ENCODE results near the gene STXBP2. TPM values are rescaled to one million over a fixed set of nuclear protein-coding genes. Genes with fewer than 3 reads are reported as not detected.

STXBP2 gene
- total RNA-seq, 1 donor from 2014 or later: 64.3 TPM

- peaks cover 13% of the 10 kb centered on the region for H3K4me1 ChIP-seq
- no peaks in the 10 kb centered on the region for H3K27me3 ChIP-seq
- DNase-seq (ENCODE audit: extremely low spot score in 2 of 2): no peak
- intact Hi-C loops (cut with DNase I): no loop called here
- no peak overlapping the region for H3K4me3 ChIP-seq
- no peaks in the 10 kb centered on the region for H3K9me3 ChIP-seq
- H3K27ac ChIP-seq: no peak overlapping the region
- H3K36me3 ChIP-seq: peaks cover 0 to 84% of the 10 kb centered on the region in 2 donors
- TF ChIP-seq CTCF (IDR thresholded peaks at IDR 0.05): no peak
- no peak for TF ChIP-seq POLR2AphosphoS5 (IDR thresholded peaks at IDR 0.05; ENCODE audit: insufficient read depth in 1 of 2, low read depth in 1 of 2)
- no peak for TF ChIP-seq POLR2A (IDR thresholded peaks at IDR 0.05)
Measured at GRCh38 chr19:7622933-7623685, 13.8 kb upstream of the STXBP2 start.

GRCh38 chr19:7623725-7624603, 12.9 kb upstream of the STXBP2 start:
- H3K9me3 ChIP-seq: no peaks in the 10 kb centered on the region
- H3K27ac ChIP-seq: no peak overlapping the region
- intact Hi-C loops (cut with DNase I): no loop called here

GRCh38 chr19:7624810-7625209, 12.1 kb upstream of the STXBP2 start:
- DNase-seq (ENCODE audit: extremely low spot score in 2 of 2): no peak
- Histone ChIP-seq H3K9me3 (no peaks in the 10 kb centered on the region), H3K36me3 (peaks cover 0 to 72% of the 10 kb centered on the region in 2 donors)

More at GRCh38 chr19:7623725-7624603, 12.9 kb upstream of the STXBP2 start:
- Histone ChIP-seq H3K4me1 (peaks cover 21% of the 10 kb centered on the region), H3K4me3 (no peak overlapping the region), H3K36me3 (peaks cover 0 to 77% of the 10 kb centered on the region in 2 donors), H3K27me3 (no peaks in the 10 kb centered on the region)
- no peak for DNase-seq (ENCODE audit: extremely low spot score in 2 of 2)
- no peak for TF ChIP-seq POLR2AphosphoS5 (IDR thresholded peaks at IDR 0.05; ENCODE audit: insufficient read depth in 1 of 2, low read depth in 1 of 2)
- no peak for TF ChIP-seq CTCF (IDR thresholded peaks at IDR 0.05)
- no peak for TF ChIP-seq POLR2A (IDR thresholded peaks at IDR 0.05)

GRCh38 chr19:7625763-7626372, 11.0 kb upstream of the STXBP2 start:
- Histone ChIP-seq H3K27me3 (no peaks in the 10 kb centered on the region), H3K36me3 (peaks cover 0 to 63% of the 10 kb centered on the region in 2 donors), H3K9me3 (no peaks in the 10 kb centered on the region), H3K4me3 (no peak overlapping the region), H3K27ac (no peak overlapping the region), H3K4me1 (peaks cover 33% of the 10 kb centered on the region)
- TF ChIP-seq CTCF (IDR thresholded peaks at IDR 0.05): no peak
- TF ChIP-seq POLR2AphosphoS5 (IDR thresholded peaks at IDR 0.05; ENCODE audit: insufficient read depth in 1 of 2, low read depth in 1 of 2): no peak
- no peak for TF ChIP-seq POLR2A (IDR thresholded peaks at IDR 0.05)
- intact Hi-C loops (cut with DNase I): no loop called here
- no peak for DNase-seq (ENCODE audit: extremely low spot score in 2 of 2)

More at GRCh38 chr19:7624810-7625209, 12.1 kb upstream of the STXBP2 start:
- Histone ChIP-seq H3K27ac (no peak overlapping the region), H3K4me3 (no peak overlapping the region), H3K4me1 (peaks cover 23% of the 10 kb centered on the region), H3K27me3 (no peaks in the 10 kb centered on the region)
- TF ChIP-seq CTCF (IDR thresholded peaks at IDR 0.05): no peak
- intact Hi-C loops (cut with DNase I): no loop called here
